ENCODE data around the gene PCBD1.

PCBD1 gene

GRCh38 chr10:70905071-70906021 lies 17.0 kb upstream of the PCBD1 start:
- no peak for DNase-seq

- DNase-seq, result peak in 44 of 58 donors; percentile 8 to 73 (median 28)
These were observed 15.0 kb upstream of the PCBD1 start for GRCh38 chr10:70903262-70903921.

GRCh38 chr10:70902661-70903261 lies 14.4 kb upstream of the PCBD1 start:
- DNase-seq, result no peak

- no peak for DNase-seq
These were observed 13.0 kb upstream of the PCBD1 start for GRCh38 chr10:70901276-70901878.

GRCh38 chr10:70899096-70899495 lies 10.7 kb upstream of the PCBD1 start:
- no peak for DNase-seq

GRCh38 chr10:70898687-70899086 lies 10.3 kb upstream of the PCBD1 start:
- DNase-seq, result no peak

- DNase-seq, result no peak
These were observed 8.2 kb upstream of the PCBD1 start for GRCh38 chr10:70896551-70896950.

GRCh38 chr10:70894416-70894815 lies 6.1 kb upstream of the PCBD1 start:
- DNase-seq, result no peak

- DNase-seq, result no peak
These were observed 5.1 kb upstream of the PCBD1 start for GRCh38 chr10:70893227-70894006.

GRCh38 chr10:70892631-70893030 lies 4.3 kb upstream of the PCBD1 start:
- no peak for DNase-seq

GRCh38 chr10:70891627-70892026 lies 3.3 kb upstream of the PCBD1 start:
- DNase-seq, result no peak

- peak in 42 of 58 donors; percentile 10 to 80 (median 40) for DNase-seq
These were observed 2.6 kb upstream of the PCBD1 start for GRCh38 chr10:70890917-70891431.

- DNase-seq, result no peak
These were observed 926 bp upstream of the PCBD1 start for GRCh38 chr10:70889291-70889690.

- peak in 1 of 58 donors; percentile 35 for DNase-seq
These were observed 1.3 kb downstream of the PCBD1 start for GRCh38 chr10:70886921-70887665.

- DNase-seq, result no peak
These were observed 2.1 kb downstream of the PCBD1 start for GRCh38 chr10:70885931-70886903.

- DNase-seq, result no peak
These were observed 2.9 kb downstream of the PCBD1 start for GRCh38 chr10:70885481-70885880.

- DNase-seq, result no peak
These were observed 3.6 kb downstream of the PCBD1 start for GRCh38 chr10:70884741-70885140.

- peak in 52 of 58 donors; percentile 9 to 85 (median 65) for DNase-seq
These were observed 8.3 kb downstream of the PCBD1 start for GRCh38 chr10:70880077-70880534.
